Activated naive CD8-positive, alpha-beta T cell treated with anti-CD3 and anti-CD28 coated beads, Interleukin-2, amount 50 U/mL, for 24 hours (primary cell): ENCODE results near the gene SLC35G4.

Source experiments
- ATAC-seq: fragments of 150-1000 bp; cut with Tn5 transposase; one replicate; pipeline ENCODE4 v1.10.0; 2021
- DNase-seq: peaks from one replicate; pipeline ENCODE4 v3.0.0; 2021
- H3K27ac Mint-ChIP-seq: one replicate; pipeline ENCODE4 v1.8.0; 2021; ENCODE audit warnings: mild to moderate bottlenecking, mixed read lengths
- H3K27me3 Mint-ChIP-seq: one replicate; pipeline ENCODE4 v1.8.0; 2021; ENCODE audit warnings: mixed read lengths
- H3K36me3 Mint-ChIP-seq: one replicate; pipeline ENCODE4 v1.8.0; 2021; ENCODE audit warnings: low read depth, mixed read lengths
- H3K4me1 Mint-ChIP-seq: one replicate; pipeline ENCODE4 v1.8.0; 2021; ENCODE audit warnings: mixed read lengths
- H3K4me3 Mint-ChIP-seq: one replicate; pipeline ENCODE4 v1.8.0; 2021; ENCODE audit warnings: mild to moderate bottlenecking, moderate library complexity, mixed read lengths
- H3K9me3 Mint-ChIP-seq: one replicate; pipeline ENCODE4 v1.8.0; 2021; ENCODE audit warnings: mixed read lengths

Gene SLC35G4

DNA sequence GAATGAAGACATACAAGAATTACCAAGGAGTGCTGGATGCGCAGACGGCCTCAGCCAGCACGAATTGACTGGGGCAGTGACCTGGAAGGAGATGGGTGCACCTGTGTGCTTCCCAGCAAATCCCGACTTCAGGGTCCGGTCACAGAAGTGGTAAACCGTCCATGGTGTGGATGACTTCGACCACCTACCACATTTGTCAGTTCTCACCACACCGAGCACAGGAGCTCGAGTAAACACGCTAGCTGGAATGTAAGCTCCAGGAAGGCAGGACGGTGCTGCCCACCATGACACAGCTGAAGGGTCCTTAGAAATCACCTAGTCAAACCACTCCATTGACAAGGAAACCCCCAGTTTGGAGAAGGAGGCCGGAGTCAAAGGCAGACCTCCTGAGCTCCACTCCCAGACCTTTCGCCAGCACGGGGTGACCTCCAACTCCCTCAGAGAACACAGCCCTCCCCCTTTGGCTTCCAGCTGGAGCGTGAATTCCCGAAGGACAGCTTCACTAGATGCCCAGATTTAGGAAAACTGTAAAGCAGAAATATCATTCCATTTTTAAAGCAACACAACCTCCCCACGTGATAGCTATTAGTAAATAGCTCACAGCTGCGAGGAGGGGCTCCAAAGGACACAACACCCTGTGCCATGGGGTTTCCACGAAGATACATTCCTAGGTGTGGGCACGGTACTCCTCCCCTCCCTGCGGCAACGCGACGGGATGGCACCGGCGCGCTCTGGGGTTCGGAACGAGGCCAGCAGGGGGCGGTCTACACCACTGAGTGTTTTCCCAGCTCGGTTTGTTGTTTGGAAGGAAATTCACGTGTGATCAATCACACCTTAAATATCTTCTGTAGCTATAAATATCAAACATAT lies 45.6 kb downstream of the SLC35G4 start:
- DNase-seq, result peak; percentile 69
- Mint-ChIP-seq H3K27ac (no peak overlapping the region), H3K4me3 (no peak overlapping the region), H3K36me3 (no peaks in the 10 kb centered on the region), H3K9me3 (no peaks in the 10 kb centered on the region), H3K4me1 (peaks cover 3% of the 10 kb centered on the region), H3K27me3 (peaks cover 41% of the 10 kb centered on the region)
- no peak for ATAC-seq

DNA sequence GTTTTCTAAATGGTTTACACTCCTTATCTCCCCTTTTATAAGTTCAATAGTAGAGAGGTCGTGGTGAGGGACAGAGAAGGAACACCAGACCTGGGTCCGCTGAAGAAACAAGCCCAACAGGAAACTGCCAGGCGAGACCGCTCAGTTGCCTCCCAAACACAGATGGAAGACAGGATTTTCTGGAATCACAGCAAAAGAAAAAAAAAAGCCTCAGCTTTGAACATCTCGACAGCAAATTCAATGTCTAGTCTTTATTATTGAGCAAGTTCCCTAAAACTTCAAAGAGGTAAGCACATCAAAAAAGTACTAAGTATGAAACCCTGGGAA lies 46.2 kb downstream of the SLC35G4 start:
- Mint-ChIP-seq H3K4me1 (peaks cover 3% of the 10 kb centered on the region), H3K9me3 (no peaks in the 10 kb centered on the region), H3K27ac (no peak overlapping the region), H3K4me3 (no peak overlapping the region), H3K36me3 (no peaks in the 10 kb centered on the region), H3K27me3 (peaks cover 41% of the 10 kb centered on the region)
- DNase-seq (no peak), ATAC-seq (no peak)

DNA sequence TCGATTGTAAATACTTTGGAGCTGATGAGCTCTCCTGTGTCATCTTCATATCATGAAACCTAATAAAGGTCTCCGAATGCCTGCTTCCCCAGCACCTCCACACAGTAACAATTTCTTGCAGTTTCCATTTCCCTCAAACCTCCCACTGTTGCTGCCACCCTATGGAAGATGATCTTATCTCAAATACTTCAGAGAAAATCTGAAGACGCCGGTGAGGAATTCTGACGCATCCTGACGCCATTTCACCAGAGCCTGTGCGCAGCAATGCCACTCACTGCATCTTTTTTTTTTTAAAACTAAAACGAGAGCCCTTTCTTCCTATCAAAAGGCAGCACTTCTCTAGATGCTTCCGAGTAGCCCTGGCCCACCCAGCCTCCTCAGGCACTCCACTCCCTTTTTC lies 47.8 kb downstream of the SLC35G4 start:
- no peak overlapping the region for H3K4me3 Mint-ChIP-seq
- DNase-seq, result no peak
- ATAC-seq, result no peak
- H3K36me3 Mint-ChIP-seq, result no peaks in the 10 kb centered on the region
- H3K4me1 Mint-ChIP-seq, result peaks cover 3% of the 10 kb centered on the region
- peaks cover 36% of the 10 kb centered on the region for H3K27me3 Mint-ChIP-seq
- H3K27ac Mint-ChIP-seq, result no peak overlapping the region
- no peaks in the 10 kb centered on the region for H3K9me3 Mint-ChIP-seq

DNA sequence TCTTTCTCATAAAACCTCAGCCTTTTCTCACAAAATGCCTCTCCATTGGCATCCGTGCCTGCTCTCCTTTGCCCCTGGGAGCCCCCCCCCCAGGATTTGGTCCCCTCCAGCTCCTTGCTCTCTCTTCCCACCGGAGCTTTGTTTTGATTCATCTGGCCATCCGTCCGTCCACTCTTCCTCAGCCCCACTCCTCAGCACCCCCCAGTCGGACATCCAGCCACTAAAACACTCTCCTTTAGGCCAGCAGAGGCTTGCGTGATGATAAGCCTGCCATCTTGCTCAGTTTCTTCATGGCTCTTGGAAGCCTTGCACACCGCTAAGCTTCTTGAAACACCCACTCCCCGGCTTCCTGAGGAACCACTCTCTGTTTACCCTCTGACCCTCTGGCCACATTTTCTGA lies 48.2 kb downstream of the SLC35G4 start:
- Mint-ChIP-seq H3K27me3 (peaks cover 36% of the 10 kb centered on the region), H3K36me3 (no peaks in the 10 kb centered on the region), H3K27ac (no peak overlapping the region), H3K9me3 (no peaks in the 10 kb centered on the region), H3K4me1 (peaks cover 3% of the 10 kb centered on the region), H3K4me3 (no peak overlapping the region)
- DNase-seq, result no peak
- ATAC-seq, result no peak

DNA sequence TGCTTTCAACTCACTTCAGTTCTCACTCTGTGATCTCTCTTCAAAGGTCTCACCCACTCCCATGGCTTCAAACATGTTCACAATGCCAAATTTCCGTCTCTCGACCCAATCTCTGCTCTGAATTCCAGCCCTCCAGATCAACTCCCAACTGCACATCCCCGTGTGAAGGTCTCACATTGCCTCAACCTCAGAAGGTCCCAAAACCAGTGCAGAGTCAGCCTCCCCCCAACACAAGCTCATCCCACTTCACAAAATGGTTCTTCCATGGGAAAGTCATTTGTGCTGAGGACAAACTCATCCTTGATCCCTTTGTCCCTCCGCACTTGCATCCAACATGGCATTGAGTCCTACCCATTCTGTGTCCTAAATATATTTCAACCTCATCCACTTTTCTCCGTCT lies 48.6 kb downstream of the SLC35G4 start:
- peaks cover 36% of the 10 kb centered on the region for H3K27me3 Mint-ChIP-seq
- no peaks in the 10 kb centered on the region for H3K9me3 Mint-ChIP-seq
- DNase-seq, result no peak
- ATAC-seq, result no peak
- no peaks in the 10 kb centered on the region for H3K36me3 Mint-ChIP-seq
- no peak overlapping the region for H3K4me3 Mint-ChIP-seq
- H3K27ac Mint-ChIP-seq, result no peak overlapping the region
- peaks cover 3% of the 10 kb centered on the region for H3K4me1 Mint-ChIP-seq

DNA sequence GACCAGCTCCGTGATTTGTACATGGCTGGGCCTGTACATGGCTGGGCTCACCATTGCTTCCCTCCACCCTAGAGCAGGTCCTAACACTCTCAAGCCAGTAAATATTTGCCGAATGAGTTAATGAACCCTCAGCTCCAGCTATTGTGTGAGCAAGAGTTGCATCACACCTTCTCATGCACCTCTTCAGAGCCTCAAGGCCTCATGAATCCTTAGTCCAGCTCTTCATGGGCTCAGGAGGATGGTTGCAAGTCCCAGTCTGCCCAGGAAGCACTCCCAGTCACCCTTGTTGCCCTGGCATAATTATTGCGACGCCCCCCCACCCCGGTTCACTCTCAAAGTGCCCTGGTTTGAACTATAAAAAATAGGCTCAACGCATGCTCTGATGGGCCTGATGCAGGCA lies 49.6 kb downstream of the SLC35G4 start:
- Mint-ChIP-seq H3K27ac (no peak overlapping the region), H3K4me3 (no peak overlapping the region), H3K9me3 (no peaks in the 10 kb centered on the region), H3K36me3 (no peaks in the 10 kb centered on the region), H3K27me3 (peaks cover 35% of the 10 kb centered on the region), H3K4me1 (peaks cover 3% of the 10 kb centered on the region)
- no peak for ATAC-seq
- DNase-seq, result no peak
